ENCODE measurements around the gene IFNL3. TPM values are rescaled to one million over a fixed set of nuclear protein-coding genes. Genes with fewer than 3 reads are reported as not detected.
"Not testable (repeated sequence)": the region's sequence is repeated elsewhere in the genome, so short reads cannot be mapped to it uniquely, and the experiment has no call there.

Gene IFNL3
- total RNA-seq, 4 donors from 2014 or later, result not detected

DNA sequence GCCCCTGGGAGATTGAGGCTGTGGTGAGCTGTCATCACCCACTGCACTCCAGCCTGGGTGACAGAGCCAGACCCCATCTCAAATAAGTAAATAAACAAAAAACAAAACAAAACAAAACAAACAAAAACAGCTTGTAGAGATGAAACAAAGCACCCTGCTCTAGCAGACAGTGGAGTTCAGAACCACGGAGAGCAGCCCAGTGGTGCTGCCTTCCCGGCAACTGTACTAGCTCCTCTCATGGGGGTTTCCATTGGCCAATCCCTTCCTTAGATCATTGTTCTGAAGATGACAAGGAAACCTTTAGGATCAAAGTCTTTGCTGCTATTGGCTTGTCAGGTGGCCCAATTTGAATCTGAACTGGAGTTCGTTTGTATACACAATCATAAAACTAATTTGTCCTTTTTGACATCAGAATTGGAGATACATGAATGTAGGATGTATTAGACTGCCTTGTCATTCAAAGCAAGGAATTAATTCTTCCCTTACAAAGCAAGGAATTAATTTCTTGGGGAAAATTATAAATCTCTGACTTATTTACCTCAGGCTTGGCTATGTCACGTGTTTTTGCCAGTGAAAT lies 21.0 kb downstream of the IFNL3 start:
- H3K4me1 ChIP-seq, result no peaks in the 10 kb centered on the region
- intact Hi-C loops (cut with DNase I), result no loop called here
- no peaks in the 10 kb centered on the region for H3K9me3 ChIP-seq
- WGBS, result 21% methylated on average over 4 of the region's 4 CpGs
- H3K27me3 ChIP-seq, result peaks cover 0 to 77% (median 0%) of the 10 kb centered on the region in 4 donors
- no peak overlapping the region for H3K27ac ChIP-seq (replicated peaks in 1 of 4)
- no peaks in the 10 kb centered on the region for H3K36me3 ChIP-seq
- no peak for DNase-seq (ENCODE audit: extremely low spot score)
- TF ChIP-seq, protein P1, sequence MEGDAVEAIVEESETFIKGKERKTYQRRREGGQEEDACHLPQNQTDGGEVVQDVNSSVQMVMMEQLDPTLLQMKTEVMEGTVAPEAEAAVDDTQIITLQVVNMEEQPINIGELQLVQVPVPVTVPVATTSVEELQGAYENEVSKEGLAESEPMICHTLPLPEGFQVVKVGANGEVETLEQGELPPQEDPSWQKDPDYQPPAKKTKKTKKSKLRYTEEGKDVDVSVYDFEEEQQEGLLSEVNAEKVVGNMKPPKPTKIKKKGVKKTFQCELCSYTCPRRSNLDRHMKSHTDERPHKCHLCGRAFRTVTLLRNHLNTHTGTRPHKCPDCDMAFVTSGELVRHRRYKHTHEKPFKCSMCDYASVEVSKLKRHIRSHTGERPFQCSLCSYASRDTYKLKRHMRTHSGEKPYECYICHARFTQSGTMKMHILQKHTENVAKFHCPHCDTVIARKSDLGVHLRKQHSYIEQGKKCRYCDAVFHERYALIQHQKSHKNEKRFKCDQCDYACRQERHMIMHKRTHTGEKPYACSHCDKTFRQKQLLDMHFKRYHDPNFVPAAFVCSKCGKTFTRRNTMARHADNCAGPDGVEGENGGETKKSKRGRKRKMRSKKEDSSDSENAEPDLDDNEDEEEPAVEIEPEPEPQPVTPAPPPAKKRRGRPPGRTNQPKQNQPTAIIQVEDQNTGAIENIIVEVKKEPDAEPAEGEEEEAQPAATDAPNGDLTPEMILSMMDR (IDR thresholded peaks at IDR 0.05), result no peak
- TF ChIP-seq POLR2AphosphoS5 (IDR thresholded peaks at IDR 0.05) (no peak), POLR2A (IDR thresholded peaks at IDR 0.05; ENCODE audit: low read depth) (no peak), EP300 (IDR thresholded peaks at IDR 0.05) (no peak)
- no peak overlapping the region for H3K4me3 ChIP-seq

DNA sequence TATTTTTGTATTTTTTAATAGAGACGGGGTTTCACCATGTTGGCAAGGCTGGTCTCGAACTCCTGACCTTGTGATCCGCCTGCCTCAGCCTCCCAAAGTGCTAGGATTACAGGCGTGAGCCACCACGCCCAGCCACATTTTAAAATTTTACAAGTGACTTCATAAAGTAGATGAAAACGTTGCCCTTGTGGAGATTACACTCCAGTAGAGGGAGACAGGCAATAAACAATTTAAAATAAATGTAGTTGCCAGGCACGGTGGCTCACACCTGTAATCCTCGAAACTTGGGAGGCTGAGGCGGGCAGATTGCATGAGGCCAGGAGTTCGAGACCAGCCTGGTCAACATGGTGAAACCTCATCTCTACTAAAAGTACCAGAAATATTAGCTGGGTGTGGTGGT lies 25.7 kb downstream of the IFNL3 start:
- DNase-seq (ENCODE audit: extremely low spot score); H3K4me3 ChIP-seq; intact Hi-C loops (cut with DNase I); H3K4me1 ChIP-seq; H3K27ac ChIP-seq (replicated peaks in 1 of 4); H3K36me3 ChIP-seq: not testable (repeated sequence)
- WGBS, result 75% methylated on average over 10 of the region's 10 CpGs
- Histone ChIP-seq H3K9me3 (peaks cover 0 to 17% (median 11%) of the 10 kb centered on the region in 4 donors), H3K27me3 (peaks cover 0 to 86% (median 0%) of the 10 kb centered on the region in 4 donors)

DNA sequence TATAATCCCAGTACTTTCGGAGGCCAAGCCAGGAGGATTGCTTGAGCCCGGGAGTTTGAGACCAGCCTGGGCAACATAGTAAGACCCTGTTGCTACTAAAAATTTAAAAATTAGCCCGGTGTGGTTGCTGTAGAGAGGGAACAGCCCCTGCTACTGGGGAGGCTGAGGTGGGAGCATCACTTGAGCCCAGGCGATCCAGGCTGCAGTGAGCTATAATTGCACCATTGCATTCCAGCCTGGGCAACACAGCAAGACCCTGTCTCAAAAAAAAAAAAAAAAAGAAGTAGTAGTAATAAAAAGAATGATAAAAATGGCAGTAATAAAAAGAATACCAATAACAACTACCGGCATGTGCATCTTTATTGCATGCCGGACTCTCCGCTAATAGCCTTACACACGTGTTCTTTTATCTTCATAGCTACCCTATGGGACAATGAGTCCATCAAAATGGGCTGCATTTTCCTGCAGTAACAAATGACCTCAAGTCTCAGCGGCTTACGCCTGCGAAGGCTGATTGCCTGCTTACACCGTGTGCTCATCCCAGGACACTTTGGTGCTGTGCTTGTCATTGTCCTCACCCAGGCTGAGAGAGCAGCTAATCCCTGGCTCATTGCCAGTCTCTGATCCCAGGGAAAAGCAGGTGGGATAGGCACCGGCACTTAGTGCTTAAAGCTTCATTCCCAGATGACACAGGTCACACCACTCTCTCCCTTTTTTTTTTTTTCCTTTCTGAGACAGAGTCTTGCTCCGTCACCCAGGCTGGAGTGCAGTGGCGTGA lies 26.4 kb downstream of the IFNL3 start:
- intact Hi-C loops (cut with DNase I), result no loop called here
- TF ChIP-seq, protein P1 (IDR thresholded peaks at IDR 0.05), result no peak
- no peak for TF ChIP-seq POLR2A (IDR thresholded peaks at IDR 0.05; ENCODE audit: low read depth)
- TF ChIP-seq EP300 (IDR thresholded peaks at IDR 0.05), result no peak
- no peak for TF ChIP-seq POLR2AphosphoS5 (IDR thresholded peaks at IDR 0.05)
- Histone ChIP-seq H3K4me3 (no peak overlapping the region), H3K36me3 (no peaks in the 10 kb centered on the region), H3K27ac (replicated peaks in 1 of 4) (no peak overlapping the region), H3K9me3 (peaks cover 0 to 17% (median 11%) of the 10 kb centered on the region in 4 donors), H3K27me3 (peaks cover 0 to 86% (median 0%) of the 10 kb centered on the region in 4 donors), H3K4me1 (no peaks in the 10 kb centered on the region)
- no peak for DNase-seq (ENCODE audit: extremely low spot score)
- WGBS, result 85% methylated on average over 15 of the region's 15 CpGs

DNA sequence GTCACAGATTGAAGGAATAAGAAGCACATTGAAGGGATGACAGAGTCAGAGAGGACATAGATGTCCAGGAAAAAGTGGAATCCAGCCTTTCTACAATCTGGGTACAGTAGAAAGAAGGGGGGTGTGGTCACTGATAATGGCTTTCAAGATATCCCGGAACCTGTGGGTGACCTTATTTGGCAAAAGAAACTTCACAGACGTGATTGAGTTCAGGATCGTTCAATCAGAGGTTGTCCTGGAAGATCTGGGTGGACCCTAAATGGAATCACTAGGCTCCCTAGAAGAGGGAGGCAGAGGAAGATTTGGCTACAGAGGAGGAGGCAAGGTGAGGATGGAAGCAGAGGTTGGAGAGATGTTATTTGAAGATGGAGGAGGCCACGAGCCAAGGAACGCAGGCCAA lies 27.7 kb downstream of the IFNL3 start:
- H3K27me3 ChIP-seq, result peaks cover 0 to 81% (median 0%) of the 10 kb centered on the region in 4 donors
- H3K27ac ChIP-seq (replicated peaks in 1 of 4), result no peak overlapping the region
- no peak overlapping the region for H3K4me3 ChIP-seq

DNA sequence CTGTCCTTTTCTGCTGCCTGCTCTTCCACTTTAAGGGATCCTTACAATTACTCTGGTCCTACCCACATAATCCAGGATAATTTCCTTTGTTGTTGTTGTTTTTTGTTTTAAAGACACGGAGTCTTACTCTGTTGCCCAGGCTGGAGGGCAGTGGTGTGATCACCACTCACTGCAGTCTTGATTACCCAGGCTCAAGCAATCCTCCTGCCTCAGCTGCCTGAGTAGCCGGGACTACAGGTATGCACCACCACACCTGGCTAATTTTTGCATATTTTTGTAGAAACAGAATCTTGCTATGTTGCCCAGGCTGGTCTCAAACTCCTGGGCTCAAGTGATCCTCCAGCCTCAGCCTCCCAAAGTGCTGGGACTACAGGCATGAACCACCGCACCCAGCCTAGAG lies 29.5 kb downstream of the IFNL3 start:
- DNase-seq (ENCODE audit: extremely low spot score); H3K27ac ChIP-seq (replicated peaks in 1 of 4); H3K4me1 ChIP-seq; H3K4me3 ChIP-seq; H3K36me3 ChIP-seq; intact Hi-C loops (cut with DNase I): not testable (repeated sequence)
- WGBS, result 88% methylated on average over 2 of the region's 3 CpGs
- Histone ChIP-seq H3K9me3 (peaks cover 0 to 17% (median 11%) of the 10 kb centered on the region in 4 donors), H3K27me3 (peaks cover 0 to 72% (median 0%) of the 10 kb centered on the region in 4 donors)

More for the DNA sequence above, 27.7 kb downstream of the IFNL3 start:
- intact Hi-C loops (cut with DNase I), result no loop called here
- no peak for DNase-seq (ENCODE audit: extremely low spot score)
- no peak for TF ChIP-seq POLR2A (IDR thresholded peaks at IDR 0.05; ENCODE audit: low read depth)
- TF ChIP-seq POLR2AphosphoS5 (IDR thresholded peaks at IDR 0.05), result no peak
- TF ChIP-seq, protein P1 (IDR thresholded peaks at IDR 0.05), result no peak
- TF ChIP-seq EP300 (IDR thresholded peaks at IDR 0.05), result no peak
- WGBS, result 87% methylated on average over 5 of the region's 5 CpGs
- Histone ChIP-seq H3K9me3 (peaks cover 0 to 17% (median 11%) of the 10 kb centered on the region in 4 donors), H3K4me1 (no peaks in the 10 kb centered on the region), H3K36me3 (no peaks in the 10 kb centered on the region)

Measured in esophagus muscularis mucosa (tissue), 4 donors.